Endothelial cell of umbilical vein (primary cell): ENCODE results near the gene FGA.

Experiments
- FOS ChIP-seq: IDR thresholded peaks from 2 replicates; pipeline ENCODE4 v1.6.1; 2011; ENCODE audit warnings: mild to moderate bottlenecking, low read length, moderate library complexity, borderline replicate concordance; ENCODE audit not compliant: insufficient read depth
- GATA2 ChIP-seq: IDR thresholded peaks from 2 replicates; pipeline ENCODE4 v1.7.0; 2011; ENCODE audit warnings: low read depth, mild to moderate bottlenecking, moderate library complexity, mixed read lengths, low read length; ENCODE audit not compliant: insufficient read length, insufficient read depth

DNA sequence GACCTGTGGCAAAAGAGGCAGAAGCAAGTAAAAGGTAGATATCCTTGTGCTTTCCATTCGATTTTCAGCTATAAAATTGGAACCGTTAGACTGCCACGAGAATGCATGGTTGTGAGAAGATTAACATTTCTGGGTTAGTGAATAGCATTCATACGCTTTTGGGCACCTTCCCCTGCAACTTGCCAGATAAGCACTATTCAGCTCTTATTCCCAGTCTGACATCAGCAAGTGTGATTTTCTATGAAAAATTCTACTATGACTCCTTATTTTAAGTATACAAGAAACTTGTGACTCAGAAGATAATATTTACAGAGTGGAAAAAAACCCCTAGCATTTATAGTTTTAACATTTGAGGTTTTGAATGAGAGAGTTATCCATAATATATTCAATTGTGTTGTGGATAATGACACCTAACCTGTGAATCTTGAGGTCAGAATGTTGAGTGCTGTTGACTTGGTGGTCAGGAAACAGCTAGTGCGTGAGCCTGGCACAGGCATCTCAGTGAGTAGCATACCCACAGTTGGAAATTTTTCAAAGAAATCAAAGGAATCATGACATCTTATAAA is 23.8 kb downstream of the FGA start:
- no peak for TF ChIP-seq GATA2
- TF ChIP-seq FOS: no peak
